B cell (primary cell): ENCODE data around the gene MYRIP. TPM values are rescaled to one million over a fixed set of nuclear protein-coding genes. Genes with fewer than 3 reads are reported as not detected.

Experiments
- ATAC-seq: fragments of 200-7000 bp; cut with Tn5 transposase; one replicate; pipeline ENCODE4 v1.10.0; 2021; ENCODE audit warnings: low read depth, mild to moderate bottlenecking, moderate number of reproducible peaks, moderate library complexity
- CTCF ChIA-PET: fragments of 350-600 bp; sonication (Branson Sonifier 250); formaldehyde crosslinking; loops from one replicate; lab custom pipeline; 2021; ENCODE audit warnings: antibody characterized with exemption, inconsistent platforms; lab: Charles Lee
- POLR2A ChIA-PET: fragments of 350-600 bp; sonication (Branson Sonifier 250); formaldehyde crosslinking; loops from one replicate; lab custom pipeline; 2021; ENCODE audit warnings: antibody characterized with exemption; lab: Charles Lee
- DNase-seq: peaks from one replicate; pipeline ENCODE4 v3.0.0; 2013
- H2AFZ ChIP-seq: 2 replicates; pipeline ENCODE4 v1.6.1; 2012; ENCODE audit warnings: mild to moderate bottlenecking, low read depth, low read length; ENCODE audit not compliant: insufficient read depth, poor library complexity, severe bottlenecking
- H3K27ac ChIP-seq, 2 donors: 1 replicate in 1 of 2; 2 replicates in 1 of 2; pipeline ENCODE4 v1.5.1; 2012 to 2013; ENCODE audit warnings: low read length in 2 of 2, mild to moderate bottlenecking in 2 of 2, moderate library complexity in 1 of 2
- H3K27me3 ChIP-seq, 4 experiments: fragments of 200-600 bp in 1 of 4; sonication (generic) in 1 of 4; replicated peaks in 1 of 4; 1 replicate in 2 of 4; 2 replicates in 2 of 4; pipeline versions ENCODE4 v1.6.1 to v1.7.0; 2013 to 2016; ENCODE audit warnings: low read length in 3 of 4, mild to moderate bottlenecking in 2 of 4, mixed read lengths in 1 of 4, moderate library complexity in 1 of 4; ENCODE audit not compliant: insufficient read depth in 4 of 4, control insufficient read depth in 3 of 4; ENCODE audit errors: control extremely low read depth in 1 of 4
- H3K36me3 ChIP-seq, 2 experiments: replicated peaks in 1 of 2; 1 replicate in 1 of 2; 2 replicates in 1 of 2; pipeline versions ENCODE4 v1.6.1 to v1.7.1; 2013; ENCODE audit warnings: low read length in 1 of 2; ENCODE audit not compliant: insufficient read depth in 2 of 2, control insufficient read depth in 1 of 2; ENCODE audit errors: control extremely low read depth in 1 of 2, extremely low read depth in 1 of 2
- H3K4me1 ChIP-seq, 2 donors: fragments of 200-600 bp in 1 of 2; sonication (generic) in 1 of 2; 1 replicate in 1 of 2; 2 replicates in 1 of 2; pipeline versions ENCODE4 v1.5.1 to v1.6.1; 2013 to 2017; ENCODE audit warnings: low read length in 2 of 2; ENCODE audit not compliant: control insufficient read depth in 2 of 2, insufficient read depth in 2 of 2
- H3K4me2 ChIP-seq: replicated peaks from 2 replicates; pipeline ENCODE3; 2012; ENCODE audit warnings: mild to moderate bottlenecking, low read depth, low read length; ENCODE audit not compliant: poor library complexity, severe bottlenecking
- H3K4me3 ChIP-seq, 5 experiments: fragments of 200-600 bp in 1 of 5; sonication (generic) in 1 of 5; 1 replicate in 3 of 5; 2 replicates in 2 of 5; pipeline versions ENCODE4 v1.5.1 to v1.7.0; 2011 to 2016; ENCODE audit warnings: low read length in 4 of 5, mild to moderate bottlenecking in 4 of 5, low read depth in 2 of 5, control low read depth in 1 of 5, moderate library complexity in 1 of 5; ENCODE audit not compliant: insufficient read depth in 1 of 5; ENCODE audit errors: control extremely low read depth in 1 of 5, extremely low read depth in 1 of 5
- H3K79me2 ChIP-seq: fragments of 200-600 bp; sonication (generic); one replicate; pipeline ENCODE4 v1.6.0; 2016; ENCODE audit warnings: low read length; ENCODE audit not compliant: control insufficient read depth, insufficient read depth
- H3K9ac ChIP-seq: fragments of 200-600 bp; sonication (generic); 2 replicates; pipeline ENCODE4 v1.6.1; 2017; ENCODE audit warnings: mild to moderate bottlenecking, low read length, moderate library complexity
- H3K9me3 ChIP-seq, 3 donors: one replicate each; pipeline versions ENCODE4 v1.6.1 to v1.7.1; 2013; ENCODE audit warnings: low read length in 2 of 3; ENCODE audit not compliant: control insufficient read depth in 2 of 3, insufficient read depth in 1 of 3; ENCODE audit errors: control extremely low read depth in 1 of 3
- H4K20me1 ChIP-seq: 2 replicates; pipeline ENCODE4 v1.6.0; 2012; ENCODE audit warnings: mild to moderate bottlenecking, low read length; ENCODE audit not compliant: insufficient read depth, control insufficient read depth, poor library complexity, severe bottlenecking
- H3K27ac Mint-ChIP-seq: one replicate; pipeline ENCODE4 v1.8.0; 2021; ENCODE audit warnings: mixed read lengths
- H3K27me3 Mint-ChIP-seq: one replicate; pipeline ENCODE4 v1.8.0; 2021; ENCODE audit warnings: mixed read lengths
- H3K4me1 Mint-ChIP-seq: one replicate; pipeline ENCODE4 v1.8.0; 2021; ENCODE audit warnings: mixed read lengths
- H3K4me3 Mint-ChIP-seq: one replicate; pipeline ENCODE4 v1.8.0; 2021; ENCODE audit warnings: mixed read lengths
- H3K9me3 Mint-ChIP-seq: one replicate; pipeline ENCODE4 v1.8.0; 2022; ENCODE audit warnings: mixed read lengths; ENCODE audit not compliant: insufficient read depth
- EZH2 ChIP-seq: IDR thresholded peaks from 2 replicates; pipeline ENCODE4 v1.6.1; 2012; ENCODE audit warnings: borderline replicate concordance, low read depth, mild to moderate bottlenecking, moderate library complexity, low read length; ENCODE audit not compliant: insufficient read depth, poor library complexity, severe bottlenecking
- WGBS: methylation state at CpG from one replicate; pipeline ENCODE4 v1.1.5; 2013; ENCODE audit warnings: missing lambda C conversion rate; ENCODE audit not compliant: insufficient coverage; 5-methylcytosine and 5-hydroxymethylcytosine counted together
- intact Hi-C: fragments of 100-400 bp; cut with micrococcal nuclease; formaldehyde crosslinking; loops from one replicate; pipeline ENCODE4 v1.10.0; 2022
- polyA plus RNA-seq: library from polyadenylated mRNA; depleted of rRNA; stranded (reverse); fragments of >200 nt; gene quantifications from 2 replicates; pipeline ENCODE4 v1.2.3, GENCODE V29; 2012
- total RNA-seq, 2 donors: library from RNA; stranded (reverse); fragments of 120-200 nt in 1 of 2; gene quantifications; 1 replicate in 1 of 2; 2 replicates in 1 of 2; pipeline versions ENCODE4 v1.2.3 to v1.2.4, GENCODE V29; 2013 to 2022
- TF ChIP-seq, protein P1 (sequence below): fragments of 200-600 bp; IDR thresholded peaks from one replicate; pipeline ENCODE4 v1.8.0; 2022; ENCODE audit warnings: antibody characterized with exemption, mild to moderate bottlenecking

Gene MYRIP
- total and polyA plus RNA-seq, 2 donors (not counting 1 experiment from before 2014, with no cell fraction given): 0.03 to 0.10 TPM

GRCh38 chr3:40124918-40125317 lies 315.5 kb downstream of the MYRIP start:
- ChIA-PET CTCF (no interaction called here), POLR2A (no interaction called here)
- Mint-ChIP-seq H3K27me3 (no peaks in the 10 kb centered on the region), H3K4me1 (peaks cover 3% of the 10 kb centered on the region), H3K9me3 (no peaks in the 10 kb centered on the region), H3K27ac (no peak overlapping the region), H3K4me3 (no peak overlapping the region)
- no peak overlapping the region for H3K9ac ChIP-seq
- intact Hi-C loops: no loop called here
- no peaks in the 10 kb centered on the region for H3K27me3 ChIP-seq
- H3K36me3 ChIP-seq: no peaks in the 10 kb centered on the region
- H3K4me2 ChIP-seq: no peak overlapping the region
- TF ChIP-seq, protein P1, sequence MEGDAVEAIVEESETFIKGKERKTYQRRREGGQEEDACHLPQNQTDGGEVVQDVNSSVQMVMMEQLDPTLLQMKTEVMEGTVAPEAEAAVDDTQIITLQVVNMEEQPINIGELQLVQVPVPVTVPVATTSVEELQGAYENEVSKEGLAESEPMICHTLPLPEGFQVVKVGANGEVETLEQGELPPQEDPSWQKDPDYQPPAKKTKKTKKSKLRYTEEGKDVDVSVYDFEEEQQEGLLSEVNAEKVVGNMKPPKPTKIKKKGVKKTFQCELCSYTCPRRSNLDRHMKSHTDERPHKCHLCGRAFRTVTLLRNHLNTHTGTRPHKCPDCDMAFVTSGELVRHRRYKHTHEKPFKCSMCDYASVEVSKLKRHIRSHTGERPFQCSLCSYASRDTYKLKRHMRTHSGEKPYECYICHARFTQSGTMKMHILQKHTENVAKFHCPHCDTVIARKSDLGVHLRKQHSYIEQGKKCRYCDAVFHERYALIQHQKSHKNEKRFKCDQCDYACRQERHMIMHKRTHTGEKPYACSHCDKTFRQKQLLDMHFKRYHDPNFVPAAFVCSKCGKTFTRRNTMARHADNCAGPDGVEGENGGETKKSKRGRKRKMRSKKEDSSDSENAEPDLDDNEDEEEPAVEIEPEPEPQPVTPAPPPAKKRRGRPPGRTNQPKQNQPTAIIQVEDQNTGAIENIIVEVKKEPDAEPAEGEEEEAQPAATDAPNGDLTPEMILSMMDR: no peak
- no peak for TF ChIP-seq EZH2
- no peaks in the 10 kb centered on the region for H3K79me2 ChIP-seq
- H4K20me1 ChIP-seq: no peaks in the 10 kb centered on the region
- H3K4me1 ChIP-seq: no peaks in the 10 kb centered on the region
- H2AFZ ChIP-seq: no peak overlapping the region
- DNase-seq: no peak
- no peak overlapping the region for H3K27ac ChIP-seq
- ATAC-seq: no peak
- no peaks in the 10 kb centered on the region for H3K9me3 ChIP-seq
- no peak overlapping the region for H3K4me3 ChIP-seq

GRCh38 chr3:40128166-40128565 lies 318.8 kb downstream of the MYRIP start:
- Histone ChIP-seq H4K20me1 (no peaks in the 10 kb centered on the region), H3K9me3 (no peaks in the 10 kb centered on the region), H3K4me1 (no peaks in the 10 kb centered on the region), H3K4me3 (no peak overlapping the region), H2AFZ (no peak overlapping the region), H3K27ac (no peak overlapping the region), H3K4me2 (no peak overlapping the region), H3K9ac (no peak overlapping the region), H3K27me3 (no peaks in the 10 kb centered on the region), H3K36me3 (no peaks in the 10 kb centered on the region), H3K79me2 (no peaks in the 10 kb centered on the region)
- ATAC-seq (no peak), DNase-seq (no peak)
- TF ChIP-seq, protein P1: no peak
- no peak for TF ChIP-seq EZH2
- ChIA-PET CTCF (no interaction called here), POLR2A (no interaction called here)
- intact Hi-C loops: no loop called here
- H3K9me3 Mint-ChIP-seq: no peaks in the 10 kb centered on the region
- no peak overlapping the region for H3K27ac Mint-ChIP-seq
- no peaks in the 10 kb centered on the region for H3K27me3 Mint-ChIP-seq
- WGBS: 83% methylated on average over 1 of the region's 2 CpGs
- H3K4me1 Mint-ChIP-seq: peaks cover 3% of the 10 kb centered on the region
- H3K4me3 Mint-ChIP-seq: no peak overlapping the region
